K562 (cell line): ENCODE data around the gene CDRT4. TPM values are rescaled to one million over a fixed set of nuclear protein-coding genes. Genes with fewer than 3 reads are reported as not detected.

Source experiments
- ATAC-seq: fragments of 200-7000 bp; cut with Tn5 transposase; 3 replicates; pipeline ENCODE4 v1.9.1; 2020; ENCODE audit warnings: moderate library complexity
- BruUV-seq: library from RNA; stranded (reverse); fragments of 400-500 nt; replicated peaks from 2 replicates; lab custom pipeline; 2021; lab: Mats Ljungman, UMichigan
- CTCF ChIA-PET: fragments of 300-600 bp; formaldehyde crosslinking; extraction: SDS; loops from one replicate; lab custom pipeline; 2021; ENCODE audit warnings: low intra/inter-chr PET ratio; lab: Yijun Ruan, JAX
- POLR2A ChIA-PET: fragments of 300-600, 350-650 bp; sonication (Branson Sonifier 250); formaldehyde crosslinking; extraction: SDS; loops from one replicate; lab custom pipeline; 2021; ENCODE audit warnings: antibody characterized with exemption, inconsistent platforms; lab: Yijun Ruan, JAX
- DNase-seq, 4 experiments: peaks; one replicate each; pipeline versions ENCODE4 v3.0.0 to v3.0.0-alpha.2; 2011 to 2018; ENCODE audit warnings: low spot score in 3 of 4, mixed read lengths in 3 of 4; ENCODE audit errors: extremely low read depth in 1 of 4
- FAIRE-seq: peaks from 2 replicates; lab custom pipeline; 2011; peaks lifted over from hg19 to GRCh38; lab: Jason Lieb, UNC
- H2AFZ ChIP-seq: 2 replicates; pipeline ENCODE4 v1.6.0; 2011; ENCODE audit warnings: low read depth, low read length, control low read depth, inconsistent platforms
- H3K27ac ChIP-seq: fragments of 200-600 bp; 3 replicates; pipeline ENCODE4 v1.8.0; 2011; ENCODE audit warnings: low read depth, mild to moderate bottlenecking, control low read depth, inconsistent platforms, low read length, moderate library complexity, mixed read lengths; ENCODE audit errors: extremely low read depth
- H3K27me3 ChIP-seq, 2 experiments: fragments of 300-600 bp in 1 of 2; 2 replicates in 1 of 2; 3 replicates in 1 of 2; pipeline versions ENCODE4 v1.6.0 to v1.8.0; 2011; ENCODE audit warnings: inconsistent platforms in 2 of 2, low read length in 2 of 2, mild to moderate bottlenecking in 1 of 2, mixed read lengths in 1 of 2, moderate library complexity in 1 of 2; ENCODE audit not compliant: control insufficient read depth in 2 of 2, insufficient read depth in 2 of 2
- H3K36me3 ChIP-seq: fragments of 300-600 bp; 3 replicates; pipeline ENCODE4 v1.8.0; 2011; ENCODE audit warnings: mild to moderate bottlenecking, low read length, inconsistent platforms; ENCODE audit not compliant: control insufficient read depth, insufficient read depth
- H3K4me1 ChIP-seq, 2 experiments: fragments of 200-600 bp in 1 of 2; replicated peaks in 1 of 2; 2 replicates in 1 of 2; 3 replicates in 1 of 2; pipeline versions ENCODE4 v1.5.1 to v1.8.0; 2011; ENCODE audit warnings: inconsistent platforms in 2 of 2, low read length in 2 of 2, mild to moderate bottlenecking in 1 of 2, mixed read lengths in 1 of 2, moderate library complexity in 1 of 2; ENCODE audit not compliant: control insufficient read depth in 2 of 2, insufficient read depth in 2 of 2
- H3K4me2 ChIP-seq: 2 replicates; pipeline ENCODE4 v1.6.1; 2011; ENCODE audit warnings: low read length, control low read depth, inconsistent platforms, mixed read lengths; ENCODE audit not compliant: insufficient read depth
- H3K4me3 ChIP-seq: fragments of 200-600 bp; sonication (generic), shearing (Covaris generic); 2 replicates; pipeline ENCODE4 v1.5.1; 2016; ENCODE audit warnings: control low read depth, inconsistent platforms
- H3K79me2 ChIP-seq: fragments of 200-600 bp; 3 replicates; pipeline ENCODE4 v1.8.0; 2011; ENCODE audit warnings: low read length, inconsistent platforms; ENCODE audit not compliant: control insufficient read depth, insufficient read depth
- H3K9ac ChIP-seq, 2 experiments: 2 replicates each; pipeline versions ENCODE4 v1.6.0 to v1.6.1; 2011; ENCODE audit warnings: low read depth in 2 of 2, low read length in 2 of 2, control low read depth in 1 of 2, inconsistent platforms in 1 of 2, mild to moderate bottlenecking in 1 of 2, mixed read lengths in 1 of 2; ENCODE audit not compliant: insufficient read depth in 1 of 2
- H3K9me1 ChIP-seq: one replicate; pipeline ENCODE4 v1.6.0; 2011; ENCODE audit warnings: inconsistent platforms, mild to moderate bottlenecking, low read length, moderate library complexity; ENCODE audit not compliant: control insufficient read depth, insufficient read depth
- H3K9me3 ChIP-seq: replicated peaks from 2 replicates; pipeline ENCODE4 v1.5.1; 2011; ENCODE audit warnings: low read depth, low read length, inconsistent platforms; ENCODE audit not compliant: control insufficient read depth, insufficient read depth
- H4K20me1 ChIP-seq: replicated peaks from 2 replicates; pipeline ENCODE4 v1.6.1; 2011; ENCODE audit warnings: low read length, inconsistent platforms, mixed read lengths; ENCODE audit not compliant: control insufficient read depth, insufficient read depth
- ADNP ChIP-seq: fragments of 200-800 bp; sonication (Bioruptor generic); IDR thresholded peaks from 2 replicates; pipeline ENCODE4 v1.6.1; 2016; ENCODE audit warnings: missing genetic modification characterization, missing compliant biosample characterization
- BRD9 ChIP-seq: fragments of 450-650 bp; IDR thresholded peaks from 2 replicates; pipeline ENCODE4 v1.6.1; 2018; ENCODE audit warnings: low read depth; ENCODE audit not compliant: partially characterized antibody
- ESRRB ChIP-seq: fragments of 250-450 bp; sonication (Bioruptor Pico); IDR thresholded peaks from 2 replicates; pipeline ENCODE4 v1.5.0; 2020; ENCODE audit warnings: mild to moderate bottlenecking, moderate library complexity, borderline replicate concordance
- EZH2 ChIP-seq: IDR thresholded peaks from 2 replicates; pipeline ENCODE4 v1.6.1; 2012; ENCODE audit warnings: low read depth, mild to moderate bottlenecking, inconsistent platforms, low read length, borderline replicate concordance
- FOXP1 ChIP-seq: sonication (generic); formaldehyde crosslinking; IDR thresholded peaks from 2 replicates; pipeline ENCODE4 v1.8.0; 2022; ENCODE audit warnings: mild to moderate bottlenecking, missing genetic modification reagents
- HNRNPUL1 ChIP-seq: fragments of 200-400 bp; formaldehyde crosslinking; IDR thresholded peaks from 2 replicates; pipeline ENCODE4 v1.6.1; 2017; ENCODE audit warnings: low read length
- POLR2AphosphoS2 ChIP-seq: IDR thresholded peaks from 2 replicates; pipeline ENCODE4 v1.6.1; 2012; ENCODE audit warnings: low read length, improper control_type of control experiment
- RFX5 ChIP-seq: IDR thresholded peaks from 2 replicates; pipeline ENCODE4 v1.6.1; 2011; ENCODE audit warnings: low read depth, mild to moderate bottlenecking, improper control_type of control experiment, low read length
- RUNX1 ChIP-seq: sonication (generic); IDR thresholded peaks from 2 replicates; pipeline ENCODE4 v1.6.1; 2016; ENCODE audit warnings: antibody characterized with exemption, low read depth
- TFAM ChIP-seq: fragments of 250-450 bp; sonication (Bioruptor Pico); conservative IDR thresholded peaks from 2 replicates; pipeline ENCODE4 v1.5.0; 2021; ENCODE audit warnings: mild to moderate bottlenecking, moderate library complexity
- ZBTB1 ChIP-seq: sonication (generic); formaldehyde crosslinking; IDR thresholded peaks from 2 replicates; pipeline ENCODE4 v1.8.1; 2023; ENCODE audit warnings: missing genetic modification reagents, low read depth, mild to moderate bottlenecking, borderline replicate concordance
- ZFX ChIP-seq: sonication (generic); formaldehyde crosslinking; IDR thresholded peaks from 2 replicates; pipeline ENCODE4 v1.8.0; 2022; ENCODE audit warnings: mild to moderate bottlenecking, missing genetic modification reagents, moderate library complexity
- ZNF696 ChIP-seq: fragments of 250-450 bp; sonication (Bioruptor Pico); conservative IDR thresholded peaks from 2 replicates; pipeline ENCODE4 v1.4.0; 2020; ENCODE audit warnings: mild to moderate bottlenecking, moderate library complexity
- WGBS: fragments of 100-300 bp; shearing (Covaris generic); methylation state at CpG from one replicate; pipeline ENCODE4 v1.1.6; 2016; ENCODE audit warnings: low coverage, mixed read lengths; ENCODE audit not compliant: insufficient coverage; ENCODE audit errors: missing lambda C conversion rate; 5-methylcytosine and 5-hydroxymethylcytosine counted together
- in situ Hi-C: fragments of 300-500 bp; cut with MboI; formaldehyde crosslinking; loops from 4 replicates; pipeline ENCODE4 v1.15.0; 2018; ENCODE audit warnings: inconsistent platforms, mixed read lengths
- intact Hi-C: fragments of 100-400 bp; cut with micrococcal nuclease; formaldehyde crosslinking; loops from 2 replicates; pipeline ENCODE4 v1.14.2; 2022
- polyA plus RNA-seq, 8 experiments: library from polyadenylated mRNA; depleted of rRNA in 4 of 8; stranded (reverse) in 5 of 8; unstranded in 3 of 8; fragments of >200 nt; fragmentation: Nextera tagmentation in 2 of 8; fragmentation: Illumina TruSeq in 1 of 8; extraction: Ambion mirVana in 2 of 8; extraction: Trizol in 1 of 8; gene quantifications; 2 replicates each; pipeline versions ENCODE4 v1.2.1 to v1.2.3, GENCODE V29; 2011 to 2014; ENCODE audit warnings: inconsistent platforms in 1 of 8, missing spikeins in 1 of 8
- total RNA-seq, 7 experiments: library from RNA; depleted of rRNA in 6 of 7; stranded (reverse); fragments of >200 nt in 6 of 7; fragmentation: Illumina TruSeq in 2 of 7; extraction: Trizol in 2 of 7; gene quantifications; 2 replicates each; pipeline versions ENCODE4 v1.2.1 to v1.2.3, GENCODE V29; 2011 to 2021; ENCODE audit warnings: low replicate concordance in 1 of 7
- TF ChIP-seq, protein P1 (sequence below), 2 experiments: IDR thresholded peaks in 1 of 2; conservative IDR thresholded peaks in 1 of 2; 2 replicates each; pipeline ENCODE4 v1.6.1; 2016; ENCODE audit warnings: low read depth in 2 of 2, mild to moderate bottlenecking in 1 of 2, missing compliant biosample characterization in 1 of 2, missing genetic modification characterization in 1 of 2, moderate library complexity in 1 of 2
- TF ChIP-seq, protein P2 (sequence below): fragments of 450-650 bp; formaldehyde crosslinking; IDR thresholded peaks from 2 replicates; pipeline ENCODE4 v1.4.0; 2020; ENCODE audit warnings: mild to moderate bottlenecking

CDRT4 gene
- total and polyA plus RNA-seq, 9 of the 15 experiments (the other 6 are each of a cell fraction or from before 2014, with no cell fraction given): 1.7 to 6.4 (median 3.5) TPM

DNA sequence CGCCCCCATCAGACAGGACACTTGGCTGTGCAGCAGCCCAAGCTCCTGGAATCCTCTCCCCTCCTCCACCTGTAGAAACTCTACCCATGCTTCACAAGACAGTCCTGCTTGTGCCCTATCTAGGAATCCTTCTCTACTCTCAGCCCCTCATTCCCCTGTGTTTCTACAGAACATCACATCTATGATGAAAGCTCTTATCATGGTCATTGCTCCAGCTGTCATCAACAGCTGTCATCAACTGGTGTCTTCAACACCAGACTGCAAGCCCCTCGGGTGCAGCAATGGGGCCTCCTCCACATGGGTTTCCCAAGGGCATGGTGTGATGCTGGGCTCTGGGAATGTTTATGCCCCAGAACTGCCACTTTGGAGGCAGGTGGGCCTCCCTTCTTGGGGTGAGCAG, 21.1 kb upstream of the CDRT4 start (continued):
- TF ChIP-seq, protein P1, sequence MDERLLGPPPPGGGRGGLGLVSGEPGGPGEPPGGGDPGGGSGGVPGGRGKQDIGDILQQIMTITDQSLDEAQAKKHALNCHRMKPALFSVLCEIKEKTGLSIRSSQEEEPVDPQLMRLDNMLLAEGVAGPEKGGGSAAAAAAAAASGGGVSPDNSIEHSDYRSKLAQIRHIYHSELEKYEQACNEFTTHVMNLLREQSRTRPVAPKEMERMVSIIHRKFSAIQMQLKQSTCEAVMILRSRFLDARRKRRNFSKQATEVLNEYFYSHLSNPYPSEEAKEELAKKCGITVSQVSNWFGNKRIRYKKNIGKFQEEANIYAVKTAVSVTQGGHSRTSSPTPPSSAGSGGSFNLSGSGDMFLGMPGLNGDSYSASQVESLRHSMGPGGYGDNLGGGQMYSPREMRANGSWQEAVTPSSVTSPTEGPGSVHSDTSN (CRISPR knock-in tag; IDR thresholded peaks at IDR 0.05; ENCODE audit: low read depth): no peak
- TF ChIP-seq, protein P1 (tag; conservative IDR thresholded peaks at IDR 0.05; ENCODE audit: low read depth): peak; percentile 69

DNA sequence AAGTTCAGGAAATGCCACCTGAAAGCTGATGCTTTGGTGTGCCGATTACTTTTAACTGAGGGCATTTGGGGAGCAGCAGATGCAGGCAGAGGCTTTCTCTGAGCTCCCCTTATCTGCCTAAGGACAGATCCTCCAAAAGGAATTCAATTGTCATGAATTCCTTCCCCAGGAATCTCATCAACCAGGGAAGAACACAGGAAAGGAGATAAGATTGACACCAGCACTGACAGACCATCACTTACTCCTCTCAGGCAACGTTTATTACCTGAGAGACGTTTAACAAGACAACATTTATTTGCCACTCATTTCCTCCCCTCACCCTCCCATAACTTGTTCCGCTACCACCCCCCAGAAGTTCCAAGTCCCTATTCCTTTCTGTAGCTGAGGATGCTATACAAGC, 17.6 kb upstream of the CDRT4 start:
- no peak for ATAC-seq
- H3K36me3 ChIP-seq: peaks cover 2% of the 10 kb centered on the region; the same call in 1 of the 3 replicates
- intact Hi-C loops: no loop called here
- POLR2A ChIA-PET: no interaction called here
- no peaks in the 10 kb centered on the region for H4K20me1 ChIP-seq
- H3K4me3 ChIP-seq: no peak overlapping the region
- H3K4me1 ChIP-seq: peaks cover 0 to under 1% of the 10 kb centered on the region in 2 experiments; a peak in 1 of 5 replicates
- TF ChIP-seq ADNP (tag) (no peak), ZNF696 (CRISPR knock-in tag) (no peak), ESRRB (no peak), ZFX (CRISPR knock-in tag) (no peak), TFAM (CRISPR knock-in tag) (no peak), RFX5 (no peak), POLR2AphosphoS2 (no peak), BRD9 (no peak), EZH2 (no peak), FOXP1 (CRISPR knock-in tag) (no peak), ZBTB1 (no peak), HNRNPUL1 (no peak), RUNX1 (no peak)
- TF ChIP-seq, protein P2, sequence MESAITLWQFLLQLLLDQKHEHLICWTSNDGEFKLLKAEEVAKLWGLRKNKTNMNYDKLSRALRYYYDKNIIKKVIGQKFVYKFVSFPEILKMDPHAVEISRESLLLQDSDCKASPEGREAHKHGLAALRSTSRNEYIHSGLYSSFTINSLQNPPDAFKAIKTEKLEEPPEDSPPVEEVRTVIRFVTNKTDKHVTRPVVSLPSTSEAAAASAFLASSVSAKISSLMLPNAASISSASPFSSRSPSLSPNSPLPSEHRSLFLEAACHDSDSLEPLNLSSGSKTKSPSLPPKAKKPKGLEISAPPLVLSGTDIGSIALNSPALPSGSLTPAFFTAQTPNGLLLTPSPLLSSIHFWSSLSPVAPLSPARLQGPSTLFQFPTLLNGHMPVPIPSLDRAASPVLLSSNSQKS: no peak
- 29% methylated on average over 3 of the region's 4 CpGs for WGBS
- no peak for FAIRE-seq
- H3K9ac ChIP-seq: no peak overlapping the region
- no peak overlapping the region for H3K4me2 ChIP-seq
- H3K27me3 ChIP-seq: no peaks in the 10 kb centered on the region
- no peak overlapping the region for H2AFZ ChIP-seq
- H3K9me1 ChIP-seq: no peaks in the 10 kb centered on the region
- CTCF ChIA-PET: no interaction called here
- no TSS peak for BruUV-seq
- no peak for DNase-seq
- H3K9me3 ChIP-seq: no peaks in the 10 kb centered on the region
- in situ Hi-C loops: no loop called here
- H3K27ac ChIP-seq: no peak overlapping the region
- no peaks in the 10 kb centered on the region for H3K79me2 ChIP-seq
